ENCODE measurements around the gene GALNT14.

Gene GALNT14

GRCh38 chr2:31057691-31058090 lies 80.5 kb downstream of the GALNT14 start:
- H3K4me3 ChIP-seq (ENCODE audit: low read length, poor library complexity, severe bottlenecking): no peak overlapping the region
- no peaks in the 10 kb centered on the region for H3F3A ChIP-seq (ENCODE audit: low read depth)
- no peaks in the 10 kb centered on the region for H4K20me1 ChIP-seq (ENCODE audit: insufficient read depth, low read length, poor library complexity, severe bottlenecking)
- H3K36me3 ChIP-seq (ENCODE audit: insufficient read depth, low read length): no peaks in the 10 kb centered on the region
- TF ChIP-seq EZH2phosphoT487 (IDR thresholded peaks at IDR 0.05; ENCODE audit: borderline replicate concordance) (no peak), CTCF (conservative IDR thresholded peaks at IDR 0.05; ENCODE audit: low read length) (no peak)
- no peak overlapping the region for H3K9ac ChIP-seq (ENCODE audit: low read depth, low read length, poor library complexity, severe bottlenecking)
- H3K4me2 ChIP-seq (ENCODE audit: low read depth, low read length, poor library complexity, severe bottlenecking): no peak overlapping the region
- H2AFZ ChIP-seq (ENCODE audit: low read length): no peak overlapping the region
- no peaks in the 10 kb centered on the region for H3K9me3 ChIP-seq (ENCODE audit: insufficient read depth, low read depth, low read length)
- no peaks in the 10 kb centered on the region for H3K79me2 ChIP-seq (ENCODE audit: insufficient read depth, low read length)
- H3K27me3 ChIP-seq (ENCODE audit: insufficient read depth, low read length, poor library complexity, severe bottlenecking): no peaks in the 10 kb centered on the region
- H3K4me1 ChIP-seq (ENCODE audit: insufficient read depth, low read length, poor library complexity, severe bottlenecking): peaks cover 3% of the 10 kb centered on the region
- H3K9me2 ChIP-seq (replicated peaks; ENCODE audit: low read depth, low read length): no peaks in the 10 kb centered on the region

GRCh38 chr2:31055938-31056337 lies 82.3 kb downstream of the GALNT14 start:
- H3K27me3 ChIP-seq (ENCODE audit: insufficient read depth, low read length, poor library complexity, severe bottlenecking): no peaks in the 10 kb centered on the region
- H4K20me1 ChIP-seq (ENCODE audit: insufficient read depth, low read length, poor library complexity, severe bottlenecking): no peaks in the 10 kb centered on the region

GRCh38 chr2:31054842-31055388 lies 83.3 kb downstream of the GALNT14 start:
- TF ChIP-seq CTCF (conservative IDR thresholded peaks at IDR 0.05; ENCODE audit: low read length) (no peak), EZH2phosphoT487 (IDR thresholded peaks at IDR 0.05; ENCODE audit: borderline replicate concordance) (no peak)
- H3K79me2 ChIP-seq (ENCODE audit: insufficient read depth, low read length): no peaks in the 10 kb centered on the region
- H3K9me3 ChIP-seq (ENCODE audit: insufficient read depth, low read depth, low read length): no peaks in the 10 kb centered on the region
- no peak overlapping the region for H3K4me2 ChIP-seq (ENCODE audit: low read depth, low read length, poor library complexity, severe bottlenecking)
- H4K20me1 ChIP-seq (ENCODE audit: insufficient read depth, low read length, poor library complexity, severe bottlenecking): no peaks in the 10 kb centered on the region
- H3K4me1 ChIP-seq (ENCODE audit: insufficient read depth, low read length, poor library complexity, severe bottlenecking): peaks cover 3% of the 10 kb centered on the region
- no peak overlapping the region for H3K4me3 ChIP-seq (ENCODE audit: low read length, poor library complexity, severe bottlenecking)
- no peaks in the 10 kb centered on the region for H3K36me3 ChIP-seq (ENCODE audit: insufficient read depth, low read length)
- H3F3A ChIP-seq (ENCODE audit: low read depth): no peaks in the 10 kb centered on the region
- H3K9ac ChIP-seq (ENCODE audit: low read depth, low read length, poor library complexity, severe bottlenecking): no peak overlapping the region
- H2AFZ ChIP-seq (ENCODE audit: low read length): no peak overlapping the region
- H3K27me3 ChIP-seq (ENCODE audit: insufficient read depth, low read length, poor library complexity, severe bottlenecking): no peaks in the 10 kb centered on the region
- H3K9me2 ChIP-seq (replicated peaks; ENCODE audit: low read depth, low read length): no peaks in the 10 kb centered on the region

More at GRCh38 chr2:31055938-31056337, 82.3 kb downstream of the GALNT14 start:
- Histone ChIP-seq H3K79me2 (ENCODE audit: insufficient read depth, low read length) (no peaks in the 10 kb centered on the region), H3K9ac (ENCODE audit: low read depth, low read length, poor library complexity, severe bottlenecking) (no peak overlapping the region), H2AFZ (ENCODE audit: low read length) (no peak overlapping the region), H3K9me2 (replicated peaks; ENCODE audit: low read depth, low read length) (no peaks in the 10 kb centered on the region), H3K9me3 (ENCODE audit: insufficient read depth, low read depth, low read length) (no peaks in the 10 kb centered on the region), H3K36me3 (ENCODE audit: insufficient read depth, low read length) (no peaks in the 10 kb centered on the region), H3F3A (ENCODE audit: low read depth) (no peaks in the 10 kb centered on the region), H3K4me3 (ENCODE audit: low read length, poor library complexity, severe bottlenecking) (no peak overlapping the region), H3K4me2 (ENCODE audit: low read depth, low read length, poor library complexity, severe bottlenecking) (no peak overlapping the region), H3K4me1 (ENCODE audit: insufficient read depth, low read length, poor library complexity, severe bottlenecking) (peaks cover 3% of the 10 kb centered on the region)
- no peak for TF ChIP-seq CTCF (conservative IDR thresholded peaks at IDR 0.05; ENCODE audit: low read length)
- TF ChIP-seq EZH2phosphoT487 (IDR thresholded peaks at IDR 0.05; ENCODE audit: borderline replicate concordance): no peak
